ENCODE data around the gene CSAG3. TPM values are rescaled to one million over a fixed set of nuclear protein-coding genes. Genes with fewer than 3 reads are reported as not detected.
"Not testable (repeated sequence)": the region's sequence is repeated elsewhere in the genome, so short reads cannot be mapped to it uniquely, and the experiment has no call there.

CSAG3 gene
- total and polyA plus RNA-seq, 2 of the 4 experiments (the other 2 are of a cell fraction), result not detected

- no peak overlapping the region for H4K5ac ChIP-seq (ENCODE audit: low read depth, low read length)
- no peak overlapping the region for H2BK120ac ChIP-seq (ENCODE audit: low read depth, low read length)
- no peak overlapping the region for H3K4me3 ChIP-seq (ENCODE audit: insufficient read depth, low read depth, low read length)
- no peak overlapping the region for H2BK5ac ChIP-seq (ENCODE audit: low read depth, low read length, poor library complexity, severe bottlenecking)
- no peaks in the 10 kb centered on the region; the same call in 1 of the 2 replicates for H3K9me3 ChIP-seq (ENCODE audit: control insufficient read depth, insufficient read depth, low read length)
- no peaks in the 10 kb centered on the region for H4K20me1 ChIP-seq (ENCODE audit: insufficient read depth, low read length)
- H3K18ac ChIP-seq (ENCODE audit: low read depth, low read length), result no peak overlapping the region
- no peak overlapping the region for H2AK5ac ChIP-seq (ENCODE audit: low read depth, low read length)
- H3K27me3 ChIP-seq (ENCODE audit: control insufficient read depth, insufficient read depth, low read length), result no peaks in the 10 kb centered on the region
- DNase-seq (no peak), ATAC-seq (ENCODE audit: low read depth) (no peak)
- H2BK15ac ChIP-seq (ENCODE audit: low read depth, low read length), result no peak overlapping the region
- H3K4me2 ChIP-seq (ENCODE audit: low read depth, low read length), result no peak overlapping the region
- H3K4me1 ChIP-seq (ENCODE audit: control insufficient read depth, insufficient read depth, low read length), result no peaks in the 10 kb centered on the region
- dilution Hi-C loops (cut with HindIII; ENCODE audit: low sequenced_read_pairs, unreplicated experiment) (no loop called here), intact Hi-C loops (cut with micrococcal nuclease) (no loop called here), in situ Hi-C loops (cut with MboI; ENCODE audit: low sequenced_read_pairs) (no loop called here)
- 72% methylated on average over 5 of the region's 12 CpGs; no CpG with 5 or more reads in 1 of the 2 experiments for WGBS, 2 experiments (ENCODE audit: extremely low coverage in 2 of 2, insufficient read length in 1 of 2)
- H2AK9ac ChIP-seq (replicated peaks; ENCODE audit: low read depth, low read length, poor library complexity), result no peak overlapping the region
- ChIA-PET POLR2A (ENCODE audit: unreplicated experiment) (no interaction called here), CTCF (no interaction called here)
- H3K4ac ChIP-seq (ENCODE audit: low read depth, low read length), result no peak overlapping the region
- H3K23ac ChIP-seq (ENCODE audit: low read depth, low read length), result no peak overlapping the region
- no TSS peak for BruUV-seq (replicated peaks)
- no peaks in the 10 kb centered on the region for H3K36me3 ChIP-seq (ENCODE audit: control insufficient read depth, insufficient read depth, low read length)
- H4K8ac ChIP-seq (ENCODE audit: low read depth in 2 of 2, low read length in 2 of 2), result no peak overlapping the region
- H4K91ac ChIP-seq (ENCODE audit: insufficient read depth, low read depth, low read length), result no peak overlapping the region
- H3K9me1 ChIP-seq (ENCODE audit: insufficient read depth, low read length), result no peaks in the 10 kb centered on the region
- no peak overlapping the region for H2AFZ ChIP-seq (replicated peaks; ENCODE audit: low read length, poor library complexity)
- TF ChIP-seq CEBPB (IDR thresholded peaks at IDR 0.05; ENCODE audit: low read depth, low read length), result no peak
- no peak for TF ChIP-seq RCOR1 (IDR thresholded peaks at IDR 0.05; ENCODE audit: insufficient replicate concordance, low read length)
- TF ChIP-seq, protein P1, sequence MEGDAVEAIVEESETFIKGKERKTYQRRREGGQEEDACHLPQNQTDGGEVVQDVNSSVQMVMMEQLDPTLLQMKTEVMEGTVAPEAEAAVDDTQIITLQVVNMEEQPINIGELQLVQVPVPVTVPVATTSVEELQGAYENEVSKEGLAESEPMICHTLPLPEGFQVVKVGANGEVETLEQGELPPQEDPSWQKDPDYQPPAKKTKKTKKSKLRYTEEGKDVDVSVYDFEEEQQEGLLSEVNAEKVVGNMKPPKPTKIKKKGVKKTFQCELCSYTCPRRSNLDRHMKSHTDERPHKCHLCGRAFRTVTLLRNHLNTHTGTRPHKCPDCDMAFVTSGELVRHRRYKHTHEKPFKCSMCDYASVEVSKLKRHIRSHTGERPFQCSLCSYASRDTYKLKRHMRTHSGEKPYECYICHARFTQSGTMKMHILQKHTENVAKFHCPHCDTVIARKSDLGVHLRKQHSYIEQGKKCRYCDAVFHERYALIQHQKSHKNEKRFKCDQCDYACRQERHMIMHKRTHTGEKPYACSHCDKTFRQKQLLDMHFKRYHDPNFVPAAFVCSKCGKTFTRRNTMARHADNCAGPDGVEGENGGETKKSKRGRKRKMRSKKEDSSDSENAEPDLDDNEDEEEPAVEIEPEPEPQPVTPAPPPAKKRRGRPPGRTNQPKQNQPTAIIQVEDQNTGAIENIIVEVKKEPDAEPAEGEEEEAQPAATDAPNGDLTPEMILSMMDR (conservative IDR thresholded peaks at IDR 0.05; ENCODE audit: low read depth, low read length), result no peak
- no peak overlapping the region for H3K9ac ChIP-seq (ENCODE audit: low read depth, low read length)
- H2BK20ac ChIP-seq (ENCODE audit: low read depth, low read length), result no peak overlapping the region
- H3K56ac ChIP-seq (ENCODE audit: extremely low read depth, insufficient read depth, low read length), result no peak overlapping the region
- H3K27ac ChIP-seq (ENCODE audit: insufficient read depth, low read length), result no peak overlapping the region
- H3K14ac ChIP-seq (replicated peaks; ENCODE audit: low read depth, low read length), result no peak overlapping the region
- no peaks in the 10 kb centered on the region for H3K79me1 ChIP-seq (ENCODE audit: low read depth in 1 of 2, low read length in 2 of 2)
These were observed 23.0 kb upstream of the CSAG3 start for GRCh38 chrX:152735860-152736511.

DNA sequence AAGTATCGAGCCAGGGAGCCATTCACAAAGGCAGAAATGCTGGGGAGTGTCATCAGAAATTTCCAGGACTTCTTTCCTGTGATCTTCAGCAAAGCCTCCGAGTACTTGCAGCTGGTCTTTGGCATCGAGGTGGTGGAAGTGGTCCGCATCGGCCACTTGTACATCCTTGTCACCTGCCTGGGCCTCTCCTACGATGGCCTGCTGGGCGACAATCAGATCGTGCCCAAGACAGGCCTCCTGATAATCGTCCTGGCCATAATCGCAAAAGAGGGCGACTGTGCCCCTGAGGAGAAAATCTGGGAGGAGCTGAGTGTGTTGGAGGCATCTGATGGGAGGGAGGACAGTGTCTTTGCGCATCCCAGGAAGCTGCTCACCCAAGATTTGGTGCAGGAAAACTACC, 22.5 kb upstream of the CSAG3 start:
- H4K20me1 ChIP-seq (ENCODE audit: insufficient read depth, low read length); H2AK5ac ChIP-seq (ENCODE audit: low read depth, low read length); dilution Hi-C loops (cut with HindIII; ENCODE audit: low sequenced_read_pairs, unreplicated experiment); H3K36me3 ChIP-seq (ENCODE audit: control insufficient read depth, insufficient read depth, low read length); H3K23ac ChIP-seq (ENCODE audit: low read depth, low read length); H4K91ac ChIP-seq (ENCODE audit: insufficient read depth, low read depth, low read length); H4K5ac ChIP-seq (ENCODE audit: low read depth, low read length); CTCF ChIA-PET; H2BK20ac ChIP-seq (ENCODE audit: low read depth, low read length); intact Hi-C loops (cut with micrococcal nuclease); H2AFZ ChIP-seq (replicated peaks; ENCODE audit: low read length, poor library complexity); H2BK5ac ChIP-seq (ENCODE audit: low read depth, low read length, poor library complexity, severe bottlenecking); in situ Hi-C loops (cut with MboI; ENCODE audit: low sequenced_read_pairs); POLR2A ChIA-PET (ENCODE audit: unreplicated experiment); H2AK9ac ChIP-seq (replicated peaks; ENCODE audit: low read depth, low read length, poor library complexity); H3K9me1 ChIP-seq (ENCODE audit: insufficient read depth, low read length); DNase-seq; H4K8ac ChIP-seq (ENCODE audit: low read depth in 2 of 2, low read length in 2 of 2); H3K9ac ChIP-seq (ENCODE audit: low read depth, low read length); H3K79me1 ChIP-seq (ENCODE audit: low read depth in 1 of 2, low read length in 2 of 2); H2BK15ac ChIP-seq (ENCODE audit: low read depth, low read length); H3K4me3 ChIP-seq (ENCODE audit: insufficient read depth, low read depth, low read length); H3K9me3 ChIP-seq (ENCODE audit: control insufficient read depth, insufficient read depth, low read length); H3K27ac ChIP-seq (ENCODE audit: insufficient read depth, low read length); H3K4ac ChIP-seq (ENCODE audit: low read depth, low read length); H3K4me1 ChIP-seq (ENCODE audit: control insufficient read depth, insufficient read depth, low read length); ATAC-seq (ENCODE audit: low read depth); H2BK120ac ChIP-seq (ENCODE audit: low read depth, low read length); H3K4me2 ChIP-seq (ENCODE audit: low read depth, low read length); H3K14ac ChIP-seq (replicated peaks; ENCODE audit: low read depth, low read length); H3K27me3 ChIP-seq (ENCODE audit: control insufficient read depth, insufficient read depth, low read length); H3K18ac ChIP-seq (ENCODE audit: low read depth, low read length); BruUV-seq (replicated peaks); H3K56ac ChIP-seq (ENCODE audit: extremely low read depth, insufficient read depth, low read length): not testable (repeated sequence)
- 61% methylated on average over 10 of the region's 12 CpGs; no CpG with 5 or more reads in 1 of the 2 experiments for WGBS, 2 experiments (ENCODE audit: extremely low coverage in 2 of 2, insufficient read length in 1 of 2)

Data from IMR-90 (cell line).